Body of pancreas (tissue), 4 donors: ENCODE measurements around the gene ANO4. TPM values are rescaled to one million over a fixed set of nuclear protein-coding genes. Genes with fewer than 3 reads are reported as not detected.

Source experiments
- ATAC-seq: fragments of 150-250 bp; one replicate; pipeline ENCODE4 v1.9.1; 2016
- DNase-seq, 4 donors: peaks; one replicate each; pipeline ENCODE4 v3.0.0-alpha.2; 2019
- H3K27ac ChIP-seq, 4 donors: fragments of 200-600 bp; sonication (generic); 1 replicate in 3 of 4; 2 replicates in 1 of 4; pipeline versions ENCODE4 v1.5.1 to v1.6.1; 2016 to 2019; ENCODE audit warnings: mild to moderate bottlenecking in 1 of 4, mixed read lengths in 1 of 4, moderate library complexity in 1 of 4
- H3K27me3 ChIP-seq, 2 donors: fragments of 200-600 bp; sonication (generic); one replicate each; pipeline ENCODE4 v1.6.0; 2016; ENCODE audit warnings: mild to moderate bottlenecking in 1 of 2
- H3K36me3 ChIP-seq, 2 donors: fragments of 200-600 bp; sonication (generic); replicated peaks in 1 of 2; 2 replicates each; pipeline ENCODE4 v1.5.1; 2016; ENCODE audit warnings: low read depth in 2 of 2; ENCODE audit not compliant: insufficient read depth in 1 of 2
- H3K4me1 ChIP-seq: fragments of 200-600 bp; sonication (generic); one replicate; pipeline ENCODE4 v1.6.0; 2016
- H3K4me3 ChIP-seq, 2 donors: fragments of 200-600 bp; sonication (generic); 1 replicate in 1 of 2; 2 replicates in 1 of 2; pipeline ENCODE4 v1.5.1; 2016 to 2019
- H3K9me3 ChIP-seq, 3 donors: fragments of 200-600 bp; sonication (generic); 1 replicate in 2 of 3; 2 replicates in 1 of 3; pipeline ENCODE4 v1.5.1; 2016
- POLR2A ChIP-seq, 3 donors: fragments of 450-650 bp; IDR thresholded peaks; one replicate each; pipeline ENCODE4 v1.6.1; 2016; ENCODE audit warnings: antibody characterized with exemption in 3 of 3, mild to moderate bottlenecking in 2 of 3
- WGBS, 2 donors: methylation state at CpG; one replicate each; pipeline ENCODE4 v1.1.5; 2017; 5-methylcytosine and 5-hydroxymethylcytosine counted together
- intact Hi-C: fragments of 100-400 bp; cut with DNase I; formaldehyde crosslinking; loops from one replicate; pipeline ENCODE4 v1.15.1; 2023
- total RNA-seq, 2 donors: library from RNA; depleted of rRNA; stranded (reverse); fragments of >200 nt; gene quantifications; one replicate each; pipeline ENCODE4 v1.1.0, GENCODE V29; 2016
- TF ChIP-seq, protein P1 (sequence below), 7 experiments: fragments of 450-650 bp in 4 of 7; fragments of 200-600 bp in 3 of 7; sonication (generic) in 3 of 7; IDR thresholded peaks; one replicate each; pipeline ENCODE4 v1.5.1; 2016 to 2019; ENCODE audit warnings: antibody characterized with exemption in 7 of 7

Gene ANO4
- 1 to 10 TPM in 1 of 2 donors, not detected in 1; 1.6 TPM for total RNA-seq

DNA sequence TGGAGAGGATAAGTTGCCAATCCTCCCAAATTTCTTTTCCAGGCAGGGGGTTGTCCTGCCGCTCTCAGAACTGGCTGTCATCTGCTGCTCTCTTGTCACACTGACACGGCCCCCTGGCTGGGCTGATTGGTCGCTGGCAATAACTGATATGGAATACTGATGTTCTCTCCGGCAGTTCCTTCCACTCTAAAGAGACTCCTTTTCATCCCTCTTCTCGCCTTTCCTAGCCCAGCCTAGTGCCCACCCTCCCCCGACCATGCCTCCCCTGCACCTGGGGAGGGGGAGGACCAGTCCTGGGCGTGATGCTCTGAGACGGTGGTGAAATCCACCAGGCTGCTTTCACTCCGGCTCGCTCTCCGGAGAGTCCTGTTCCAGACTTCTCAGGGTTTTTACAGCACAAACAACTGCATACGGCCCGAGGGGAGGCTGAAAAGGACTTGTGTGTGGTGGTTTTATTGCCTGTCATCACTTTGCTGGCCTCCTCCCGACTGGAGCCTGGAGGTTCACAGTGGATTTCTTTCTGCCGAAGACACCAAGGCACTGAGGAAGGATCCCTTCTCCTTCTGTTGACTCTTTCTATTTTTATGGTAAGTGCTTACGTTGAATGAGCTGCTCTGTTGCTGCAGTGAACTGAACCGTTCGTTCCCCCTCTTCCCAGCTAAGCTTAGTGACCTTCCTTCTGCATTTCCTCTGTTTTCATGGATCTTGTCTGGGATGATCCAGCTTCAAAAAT lies at the start of gene ANO4:
Gene ANO4, plus strand, starts transcription at position 336 of the 733 bp plus-strand sequence. CDS start 107,010 bp downstream, outside the sequence.
- Histone ChIP-seq H3K27me3 (no peaks in the 10 kb centered on the region), H3K9me3 (no peaks in the 10 kb centered on the region), H3K4me1 (peaks cover 3% of the 10 kb centered on the region), H3K4me3 (no peak within 1 kb of the TSS), H3K27ac (no peak within 1 kb of the TSS), H3K36me3 (no peaks in the 10 kb centered on the region)
- intact Hi-C loops, result no loop called here
- WGBS, 2 donors, result 13 to 18% methylated on average over 18 of the region's 18 CpGs
- ATAC-seq (no peak), DNase-seq (no peak)
- TF ChIP-seq POLR2A (IDR thresholded peaks at IDR 0.05), result no peak
- TF ChIP-seq, protein P1, sequence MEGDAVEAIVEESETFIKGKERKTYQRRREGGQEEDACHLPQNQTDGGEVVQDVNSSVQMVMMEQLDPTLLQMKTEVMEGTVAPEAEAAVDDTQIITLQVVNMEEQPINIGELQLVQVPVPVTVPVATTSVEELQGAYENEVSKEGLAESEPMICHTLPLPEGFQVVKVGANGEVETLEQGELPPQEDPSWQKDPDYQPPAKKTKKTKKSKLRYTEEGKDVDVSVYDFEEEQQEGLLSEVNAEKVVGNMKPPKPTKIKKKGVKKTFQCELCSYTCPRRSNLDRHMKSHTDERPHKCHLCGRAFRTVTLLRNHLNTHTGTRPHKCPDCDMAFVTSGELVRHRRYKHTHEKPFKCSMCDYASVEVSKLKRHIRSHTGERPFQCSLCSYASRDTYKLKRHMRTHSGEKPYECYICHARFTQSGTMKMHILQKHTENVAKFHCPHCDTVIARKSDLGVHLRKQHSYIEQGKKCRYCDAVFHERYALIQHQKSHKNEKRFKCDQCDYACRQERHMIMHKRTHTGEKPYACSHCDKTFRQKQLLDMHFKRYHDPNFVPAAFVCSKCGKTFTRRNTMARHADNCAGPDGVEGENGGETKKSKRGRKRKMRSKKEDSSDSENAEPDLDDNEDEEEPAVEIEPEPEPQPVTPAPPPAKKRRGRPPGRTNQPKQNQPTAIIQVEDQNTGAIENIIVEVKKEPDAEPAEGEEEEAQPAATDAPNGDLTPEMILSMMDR (IDR thresholded peaks at IDR 0.05), result no peak

DNA sequence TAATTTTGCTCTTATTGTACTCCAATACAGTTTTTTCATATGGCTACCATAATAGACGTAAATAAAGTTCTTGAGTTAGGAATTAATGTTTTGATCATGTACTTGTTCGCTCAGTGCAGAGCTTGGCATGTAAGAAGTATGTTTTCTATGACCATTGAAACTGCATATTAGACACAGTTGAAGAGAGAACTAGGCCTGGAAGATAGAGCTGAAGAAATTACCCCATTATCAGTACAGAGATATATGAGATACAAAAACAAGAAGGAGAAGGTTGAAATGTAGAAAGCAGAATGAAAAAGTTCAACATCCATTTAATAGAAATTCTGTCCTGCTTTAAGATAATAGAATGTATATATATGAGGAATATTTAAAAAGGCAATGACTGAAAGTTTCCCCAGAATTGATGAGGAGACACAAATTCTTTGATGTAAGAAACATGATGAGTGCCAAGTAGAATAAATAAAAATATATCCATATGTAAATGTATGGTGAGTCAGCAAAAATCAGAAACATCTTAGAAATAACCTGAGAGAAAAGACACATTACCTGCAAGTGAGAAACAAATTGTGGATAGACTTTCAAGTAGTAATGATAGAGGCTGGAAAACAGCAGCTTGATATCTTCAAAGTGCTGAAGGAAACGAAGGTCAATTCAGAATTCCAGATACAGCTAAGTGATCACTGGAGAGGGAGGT lies 49.1 kb upstream of the ANO4 start:
- ATAC-seq (no peak), DNase-seq (no peak)
- 48 to 63% methylated on average over 3 of the region's 3 CpGs for WGBS, 2 donors
- H3K36me3 ChIP-seq, result no peaks in the 10 kb centered on the region
- TF ChIP-seq, protein P1 (IDR thresholded peaks at IDR 0.05), result no peak
- no peak overlapping the region for H3K27ac ChIP-seq
- no peaks in the 10 kb centered on the region for H3K27me3 ChIP-seq
- intact Hi-C loops, result no loop called here
- H3K4me1 ChIP-seq, result peaks cover 10% of the 10 kb centered on the region
- no peak overlapping the region for H3K4me3 ChIP-seq
- no peaks in the 10 kb centered on the region for H3K9me3 ChIP-seq

DNA sequence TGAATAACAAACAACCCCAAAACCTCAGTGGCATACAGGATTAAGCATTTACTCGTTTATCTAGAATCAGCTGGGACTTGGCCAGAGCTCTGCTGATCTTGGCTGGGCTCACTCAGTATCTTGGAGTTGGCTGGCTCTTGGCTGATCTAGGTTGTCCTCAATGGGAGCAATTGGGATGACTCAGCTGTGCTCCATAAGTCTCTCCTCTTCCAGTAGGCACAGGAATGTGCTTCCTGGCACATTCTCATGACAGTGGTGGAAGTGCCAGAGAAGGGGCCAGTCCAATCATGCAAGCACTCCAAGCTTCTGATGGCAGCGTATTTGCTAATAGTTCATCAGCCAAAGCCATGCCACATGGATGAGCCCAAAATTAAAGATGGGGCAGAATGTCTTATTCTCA lies 41.7 kb upstream of the ANO4 start:
- DNase-seq (no peak), ATAC-seq (no peak)
- WGBS, 2 donors, result 56 to 58% methylated on average over 2 of the region's 2 CpGs
- no peaks in the 10 kb centered on the region for H3K36me3 ChIP-seq
- no peaks in the 10 kb centered on the region for H3K9me3 ChIP-seq
- no peak overlapping the region for H3K27ac ChIP-seq
- intact Hi-C loops, result no loop called here
- no peaks in the 10 kb centered on the region for H3K27me3 ChIP-seq
- H3K4me3 ChIP-seq, result no peak overlapping the region
- no peak for TF ChIP-seq POLR2A (IDR thresholded peaks at IDR 0.05)
- TF ChIP-seq, protein P1 (IDR thresholded peaks at IDR 0.05), result no peak
- H3K4me1 ChIP-seq, result no peaks in the 10 kb centered on the region

DNA sequence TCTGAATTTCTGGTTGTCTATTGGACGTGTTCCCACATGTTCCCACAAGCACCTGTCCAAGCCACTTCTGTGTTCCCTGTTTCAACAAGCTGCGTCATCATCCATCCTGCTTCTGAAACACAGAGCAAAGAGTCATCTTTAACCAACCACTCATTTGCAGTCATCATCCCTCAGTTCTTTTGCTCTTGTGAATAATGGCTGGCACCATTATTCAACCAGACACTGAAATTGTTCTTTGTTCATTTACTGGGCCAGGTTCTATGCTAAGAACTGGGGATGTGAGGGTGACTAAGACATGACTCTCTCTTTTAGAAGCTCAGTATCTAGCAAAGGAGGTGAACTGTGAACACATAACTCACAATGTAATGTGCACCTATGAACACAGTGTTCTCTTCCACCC lies 40.7 kb upstream of the ANO4 start:
- Histone ChIP-seq H3K36me3 (no peaks in the 10 kb centered on the region), H3K4me1 (no peaks in the 10 kb centered on the region), H3K27ac (no peak overlapping the region), H3K9me3 (no peaks in the 10 kb centered on the region), H3K27me3 (no peaks in the 10 kb centered on the region), H3K4me3 (no peak overlapping the region)
- 68 to 72% methylated on average over 2 of the region's 2 CpGs for WGBS, 2 donors
- TF ChIP-seq, protein P1 (IDR thresholded peaks at IDR 0.05), result no peak
- TF ChIP-seq POLR2A (IDR thresholded peaks at IDR 0.05), result no peak
- ATAC-seq (no peak), DNase-seq (no peak)
- intact Hi-C loops, result no loop called here
